Measurements from ENCODE around the gene SARDH. TPM values are rescaled to one million over a fixed set of nuclear protein-coding genes. Genes with fewer than 3 reads are reported as not detected.

SARDH gene
- polyA plus RNA-seq, 3 donors: not detected

DNA sequence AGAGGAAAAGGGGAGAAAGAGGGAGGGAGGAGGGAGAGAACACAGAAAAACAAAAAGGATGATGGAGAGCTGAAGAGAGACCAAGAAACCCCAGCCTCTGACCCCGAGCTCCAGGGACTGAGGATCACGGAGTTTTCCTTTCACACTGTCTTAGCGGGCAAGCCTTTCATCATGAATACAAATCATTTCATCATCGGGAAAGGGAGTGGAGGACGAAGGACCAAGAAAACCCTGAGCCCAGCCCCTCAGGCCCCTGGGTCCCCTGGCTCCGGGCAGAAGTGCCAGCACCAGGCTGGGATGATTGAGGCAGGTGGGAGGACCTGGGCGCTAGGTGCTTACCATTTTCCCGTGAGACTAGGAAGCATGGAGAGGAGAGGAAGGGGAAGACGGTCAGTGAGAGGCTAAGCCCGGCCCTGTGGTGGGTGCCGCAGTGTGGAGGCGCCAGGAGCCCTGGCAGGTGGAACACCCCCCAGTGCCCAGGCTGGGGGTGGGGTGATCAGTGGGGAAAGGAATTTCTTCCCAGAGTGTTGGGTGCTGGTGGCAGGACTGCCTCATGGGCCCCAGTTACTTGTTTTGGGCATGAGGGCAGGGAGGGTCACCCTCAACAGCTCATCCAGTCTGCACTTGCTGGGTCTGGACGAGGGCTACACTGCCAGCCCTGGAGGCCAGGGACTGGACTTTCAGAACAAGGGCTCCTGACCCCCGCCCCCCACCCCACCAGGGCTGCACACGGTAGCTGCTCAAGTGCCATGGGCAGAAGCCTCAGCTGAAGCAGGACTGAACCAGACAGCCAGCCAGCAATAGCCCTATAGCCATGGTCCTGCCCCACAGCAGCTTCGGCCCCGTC lies 49.0 kb upstream of the SARDH start:
- DNase-seq: no peak
- peaks cover 0 to 3% (median 0%) of the 10 kb centered on the region in 7 donors for H3K9me3 Mint-ChIP-seq
- WGBS (ENCODE audit: insufficient coverage): 19% methylated on average over 10 of the region's 17 CpGs
- intact Hi-C loops (cut with micrococcal nuclease): no loop called here
- Histone ChIP-seq H4K20me1 (ENCODE audit: insufficient read depth, low read length) (no peaks in the 10 kb centered on the region), H3K4me2 (replicated peaks; ENCODE audit: extremely low read depth, low read length, poor library complexity, severe bottlenecking) (peak overlapping the region; percentile 81), H3K79me2 (ENCODE audit: insufficient read depth, low read length) (no peaks in the 10 kb centered on the region), H3K27me3 (ENCODE audit: control insufficient read depth in 2 of 2, insufficient read depth in 2 of 2, low read length in 2 of 2) (no peaks in the 10 kb centered on the region), H3K27ac (ENCODE audit: low read depth in 1 of 2, low read length in 2 of 2) (peak overlapping the region; percentile 73 to 84), H3K9ac (ENCODE audit: insufficient read depth, low read length, poor library complexity, severe bottlenecking) (peak overlapping the region; percentile 51), H3K4me3 (replicated peaks in 1 of 3; ENCODE audit: low read depth in 2 of 3, low read length in 3 of 3) (peak overlapping the region in 2 of 3 experiments; percentile 8 to 69), H3K36me3 (replicated peaks in 1 of 2; ENCODE audit: control insufficient read depth in 1 of 2, insufficient read depth in 2 of 2, low read length in 2 of 2) (peaks cover 8 to 43% of the 10 kb centered on the region in 2 donors), H2AFZ (ENCODE audit: insufficient read depth, low read depth, low read length, poor library complexity, severe bottlenecking) (peak overlapping the region; percentile 62), H3K9me3 (replicated peaks in 1 of 2; ENCODE audit: control insufficient read depth in 1 of 2, insufficient read depth in 1 of 2, low read length in 2 of 2) (no peaks in the 10 kb centered on the region), H3K4me1 (ENCODE audit: control insufficient read depth in 1 of 2, insufficient read depth in 2 of 2, low read length in 2 of 2) (peaks cover 55 to 70% of the 10 kb centered on the region in 2 donors)
- peaks cover 2 to 11% (median 5%) of the 10 kb centered on the region in 3 donors for H3K27me3 Mint-ChIP-seq (ENCODE audit: low read depth in 3 of 3)
- TF ChIP-seq, protein P1, sequence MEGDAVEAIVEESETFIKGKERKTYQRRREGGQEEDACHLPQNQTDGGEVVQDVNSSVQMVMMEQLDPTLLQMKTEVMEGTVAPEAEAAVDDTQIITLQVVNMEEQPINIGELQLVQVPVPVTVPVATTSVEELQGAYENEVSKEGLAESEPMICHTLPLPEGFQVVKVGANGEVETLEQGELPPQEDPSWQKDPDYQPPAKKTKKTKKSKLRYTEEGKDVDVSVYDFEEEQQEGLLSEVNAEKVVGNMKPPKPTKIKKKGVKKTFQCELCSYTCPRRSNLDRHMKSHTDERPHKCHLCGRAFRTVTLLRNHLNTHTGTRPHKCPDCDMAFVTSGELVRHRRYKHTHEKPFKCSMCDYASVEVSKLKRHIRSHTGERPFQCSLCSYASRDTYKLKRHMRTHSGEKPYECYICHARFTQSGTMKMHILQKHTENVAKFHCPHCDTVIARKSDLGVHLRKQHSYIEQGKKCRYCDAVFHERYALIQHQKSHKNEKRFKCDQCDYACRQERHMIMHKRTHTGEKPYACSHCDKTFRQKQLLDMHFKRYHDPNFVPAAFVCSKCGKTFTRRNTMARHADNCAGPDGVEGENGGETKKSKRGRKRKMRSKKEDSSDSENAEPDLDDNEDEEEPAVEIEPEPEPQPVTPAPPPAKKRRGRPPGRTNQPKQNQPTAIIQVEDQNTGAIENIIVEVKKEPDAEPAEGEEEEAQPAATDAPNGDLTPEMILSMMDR (IDR thresholded peaks at IDR 0.05): no peak
- H3K4me1 Mint-ChIP-seq: peaks cover 71% of the 10 kb centered on the region
- H3K4me3 Mint-ChIP-seq: peak overlapping the region; percentile 64 to 85
- peaks cover 43 to 59% of the 10 kb centered on the region in 2 donors for H3K36me3 Mint-ChIP-seq
- H3K27ac Mint-ChIP-seq: peak overlapping the region; percentile 83 to 95 (median 92)

DNA sequence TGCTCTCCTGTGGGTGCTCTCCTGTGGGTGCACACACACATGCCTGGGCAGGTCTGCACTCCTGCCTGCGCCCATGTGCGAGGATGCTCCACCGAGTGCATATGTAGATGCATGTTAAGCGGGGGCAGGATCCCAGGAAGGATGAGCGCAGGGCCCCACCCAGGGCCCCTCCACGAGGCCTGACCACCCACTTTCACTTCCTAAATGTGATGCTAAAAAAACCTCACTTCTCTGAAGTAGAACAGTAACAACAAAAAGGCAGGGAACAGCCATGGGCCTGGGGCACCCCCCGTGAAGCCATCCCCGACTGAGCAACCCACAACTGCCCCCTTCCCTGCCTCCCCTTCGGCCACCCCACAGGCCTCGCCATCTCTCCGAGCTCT lies 48.2 kb upstream of the SARDH start:
- peaks cover 55 to 71% of the 10 kb centered on the region in 2 donors for H3K4me1 ChIP-seq (ENCODE audit: control insufficient read depth in 1 of 2, insufficient read depth in 2 of 2, low read length in 2 of 2)
- Mint-ChIP-seq H3K9me3 (peaks cover 0 to 3% (median 0%) of the 10 kb centered on the region in 7 donors), H3K4me3 (peak overlapping the region; percentile 64 to 85), H3K27ac (peak overlapping the region; percentile 83 to 95 (median 92)), H3K27me3 (ENCODE audit: low read depth in 3 of 3) (peaks cover 2 to 7% (median 5%) of the 10 kb centered on the region in 3 donors), H3K4me1 (peaks cover 71% of the 10 kb centered on the region), H3K36me3 (peaks cover 39 to 56% of the 10 kb centered on the region in 2 donors)
- H3K79me2 ChIP-seq (ENCODE audit: insufficient read depth, low read length): no peaks in the 10 kb centered on the region
- H4K20me1 ChIP-seq (ENCODE audit: insufficient read depth, low read length): no peaks in the 10 kb centered on the region
- DNase-seq: peak; percentile 38 to 48 (median 44)
- no peaks in the 10 kb centered on the region for H3K9me3 ChIP-seq (replicated peaks in 1 of 2; ENCODE audit: control insufficient read depth in 1 of 2, insufficient read depth in 1 of 2, low read length in 2 of 2)
- H2AFZ ChIP-seq (ENCODE audit: insufficient read depth, low read depth, low read length, poor library complexity, severe bottlenecking): peak overlapping the region; percentile 62
- 0% methylated on average over 4 of the region's 11 CpGs for WGBS (ENCODE audit: insufficient coverage)
- peak overlapping the region; percentile 51 for H3K9ac ChIP-seq (ENCODE audit: insufficient read depth, low read length, poor library complexity, severe bottlenecking)
- H3K4me2 ChIP-seq (replicated peaks; ENCODE audit: extremely low read depth, low read length, poor library complexity, severe bottlenecking): peak overlapping the region; percentile 81
- no peaks in the 10 kb centered on the region for H3K27me3 ChIP-seq (ENCODE audit: control insufficient read depth in 2 of 2, insufficient read depth in 2 of 2, low read length in 2 of 2)
- H3K36me3 ChIP-seq (replicated peaks in 1 of 2; ENCODE audit: control insufficient read depth in 1 of 2, insufficient read depth in 2 of 2, low read length in 2 of 2): peaks cover 8 to 36% of the 10 kb centered on the region in 2 donors
- TF ChIP-seq, protein P1 (IDR thresholded peaks at IDR 0.05): no peak
- peak overlapping the region in 2 of 3 experiments; percentile 8 to 69 for H3K4me3 ChIP-seq (replicated peaks in 1 of 3; ENCODE audit: low read depth in 2 of 3, low read length in 3 of 3)
- peak overlapping the region; percentile 73 to 84 for H3K27ac ChIP-seq (ENCODE audit: low read depth in 1 of 2, low read length in 2 of 2)
- intact Hi-C loops (cut with micrococcal nuclease): no loop called here
